ENCODE measurements around the gene MYCN.
"Not testable (repeated sequence)": the region's sequence is repeated elsewhere in the genome, so short reads cannot be mapped to it uniquely, and the experiment has no call there.

MYCN gene

DNA sequence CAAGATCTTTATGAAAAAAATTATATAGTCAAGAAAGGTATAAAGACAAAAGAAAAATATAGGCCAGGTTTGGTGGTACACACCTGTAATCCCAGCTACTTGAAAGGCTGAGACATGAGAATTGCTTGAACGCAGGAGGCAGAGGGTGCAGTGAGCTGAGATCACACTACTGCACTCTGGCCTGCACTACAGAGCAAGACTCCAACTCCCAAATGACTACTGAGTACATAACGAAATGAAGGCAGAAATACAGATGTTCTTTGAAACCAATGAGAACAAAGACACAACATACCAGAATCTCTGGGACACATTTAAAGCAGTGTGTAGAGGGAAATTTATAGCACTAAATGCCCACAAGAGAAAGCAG, 19.8 kb downstream of the MYCN start:
- POLR2A ChIA-PET; DNase-seq; H3K27ac ChIP-seq (ENCODE audit: insufficient read depth in 1 of 2, low read depth in 1 of 2, low read length in 2 of 2, poor library complexity in 1 of 2, severe bottlenecking in 2 of 2); H3K36me3 ChIP-seq (ENCODE audit: control insufficient read depth in 4 of 4, insufficient read depth in 4 of 4, low read length in 3 of 4); H3K4me1 ChIP-seq (ENCODE audit: control extremely low read depth in 1 of 4, control insufficient read depth in 4 of 4, insufficient read depth in 4 of 4, low read length in 3 of 4); H3K27me3 ChIP-seq (replicated peaks in 2 of 5; ENCODE audit: control insufficient read depth in 4 of 5, insufficient read depth in 5 of 5, low read length in 4 of 5); H3K4me3 ChIP-seq (ENCODE audit: control insufficient read depth in 1 of 7, extremely low read depth in 1 of 7, insufficient read depth in 4 of 7, low read depth in 2 of 7, low read length in 6 of 7); H3K9me3 ChIP-seq (ENCODE audit: control extremely low read depth in 1 of 5, control insufficient read depth in 4 of 5, insufficient read depth in 2 of 5, low read depth in 1 of 5, low read length in 4 of 5): not testable (repeated sequence)
- 100% methylated on average over 1 of the region's 2 CpGs for WGBS (ENCODE audit: insufficient coverage)
- CTCF ChIA-PET, result interaction anchor here (0.5 to 1.1 kb wide), 2 partner anchors 10 to 1340 kb away, joined by 3 read pairs; no protein-coding TSS in a partner anchor

DNA sequence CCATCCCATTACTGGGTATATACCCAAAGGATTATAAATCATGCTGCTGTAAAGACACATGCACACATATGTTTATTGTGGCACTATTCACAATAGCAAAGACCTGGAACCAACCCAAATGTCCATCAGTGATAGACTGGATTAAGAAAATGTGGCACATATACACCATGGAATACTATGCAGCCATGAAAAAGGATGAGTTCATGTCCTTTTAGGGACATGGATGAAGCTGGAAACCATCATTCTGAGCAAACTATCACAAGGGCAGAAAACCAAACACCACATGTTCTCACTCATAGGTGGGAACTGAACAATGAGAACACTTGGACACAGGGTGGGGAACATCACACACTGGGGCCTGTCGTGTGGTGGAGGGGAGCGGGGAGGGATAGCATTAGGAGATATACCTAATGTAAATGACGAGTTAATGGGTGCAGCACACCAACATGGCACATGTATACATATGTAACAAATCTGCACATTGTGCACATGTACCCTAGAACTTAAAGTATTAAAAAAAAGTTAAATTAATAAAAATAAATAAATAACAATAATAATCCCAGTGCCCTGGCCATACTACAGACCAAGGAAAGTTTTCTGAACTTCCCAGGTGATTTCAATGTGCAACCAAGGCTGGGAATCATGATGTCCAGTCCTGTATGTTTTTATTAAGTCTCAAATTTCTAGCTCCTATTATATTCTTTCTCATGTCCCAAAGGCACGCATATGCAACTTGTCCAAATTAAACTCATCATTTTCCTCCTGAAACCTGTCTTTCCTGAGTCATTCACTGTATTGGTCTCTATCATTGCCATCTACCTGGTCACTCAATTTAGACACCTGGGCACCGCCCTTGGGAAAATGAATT, 23.0 kb downstream of the MYCN start:
- CTCF ChIA-PET, result interaction anchor here (0.9 kb wide), 1 partner anchor 9 kb away, joined by 3 read pairs; no protein-coding TSS in a partner anchor
- POLR2A ChIA-PET; H3K27ac ChIP-seq (ENCODE audit: insufficient read depth in 1 of 2, low read depth in 1 of 2, low read length in 2 of 2, poor library complexity in 1 of 2, severe bottlenecking in 2 of 2); H3K27me3 ChIP-seq (replicated peaks in 2 of 5; ENCODE audit: control insufficient read depth in 4 of 5, insufficient read depth in 5 of 5, low read length in 4 of 5); H3K9me3 ChIP-seq (ENCODE audit: control extremely low read depth in 1 of 5, control insufficient read depth in 4 of 5, insufficient read depth in 2 of 5, low read depth in 1 of 5, low read length in 4 of 5); H3K36me3 ChIP-seq (ENCODE audit: control insufficient read depth in 4 of 4, insufficient read depth in 4 of 4, low read length in 3 of 4); H3K4me3 ChIP-seq (ENCODE audit: control insufficient read depth in 1 of 7, extremely low read depth in 1 of 7, insufficient read depth in 4 of 7, low read depth in 2 of 7, low read length in 6 of 7); DNase-seq: not testable (repeated sequence)
- peaks cover 6 to 18% (median 17%) of the 10 kb centered on the region in 4 experiments for H3K4me1 ChIP-seq (ENCODE audit: control extremely low read depth in 1 of 4, control insufficient read depth in 4 of 4, insufficient read depth in 4 of 4, low read length in 3 of 4)
- WGBS (ENCODE audit: insufficient coverage), result 94% methylated on average over 2 of the region's 5 CpGs

DNA sequence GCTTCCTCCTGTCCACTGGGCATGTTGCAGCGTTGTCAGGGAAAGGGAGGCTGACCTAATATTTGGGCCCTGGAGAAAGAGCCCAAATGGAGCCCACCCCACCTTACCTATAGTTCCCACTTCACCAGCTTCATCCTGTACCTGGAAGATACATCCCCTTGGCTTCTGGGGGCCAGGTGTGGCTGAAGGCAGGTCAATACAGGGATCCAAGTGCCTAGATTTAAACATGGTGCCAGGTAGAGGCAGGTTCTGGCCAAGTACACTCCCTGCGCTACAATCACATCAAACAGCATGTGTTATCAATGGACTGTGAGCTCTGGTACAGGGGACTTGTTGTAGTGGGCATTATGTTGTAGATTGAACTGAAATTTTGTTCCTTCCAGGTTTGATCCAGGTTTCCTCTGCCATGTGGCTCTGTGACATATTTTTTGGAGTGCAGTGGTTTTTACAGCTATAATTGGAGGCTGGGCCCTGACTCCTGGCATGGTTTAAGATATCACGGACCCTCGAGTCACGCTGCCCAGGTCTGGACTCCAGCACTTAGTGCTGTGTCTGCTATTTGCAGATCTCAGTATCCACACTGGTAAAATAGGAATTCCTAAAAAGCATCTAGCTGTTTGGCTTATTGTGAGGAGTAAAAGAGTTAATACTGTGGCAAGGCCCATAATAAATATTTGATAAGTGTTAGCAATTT, 23.8 kb downstream of the MYCN start:
- ChIA-PET CTCF (interaction anchor here (0.9 to 1.3 kb wide), 3 partner anchors 10 to 19 kb away, joined by 3 to 8 read pairs (median 3); no protein-coding TSS in a partner anchor), POLR2A (no interaction called here)
- H3K36me3 ChIP-seq (ENCODE audit: control insufficient read depth in 4 of 4, insufficient read depth in 4 of 4, low read length in 3 of 4), result no peaks in the 10 kb centered on the region
- 100% methylated on average over 3 of the region's 5 CpGs for WGBS (ENCODE audit: insufficient coverage)
- DNase-seq, result no peak
- no peak overlapping the region for H3K27ac ChIP-seq (ENCODE audit: insufficient read depth in 1 of 2, low read depth in 1 of 2, low read length in 2 of 2, poor library complexity in 1 of 2, severe bottlenecking in 2 of 2)
- H3K4me1 ChIP-seq (ENCODE audit: control extremely low read depth in 1 of 4, control insufficient read depth in 4 of 4, insufficient read depth in 4 of 4, low read length in 3 of 4), result peaks cover 6 to 18% (median 17%) of the 10 kb centered on the region in 4 experiments
- H3K4me3 ChIP-seq (ENCODE audit: control insufficient read depth in 1 of 7, extremely low read depth in 1 of 7, insufficient read depth in 4 of 7, low read depth in 2 of 7, low read length in 6 of 7), result no peak overlapping the region
- H3K9me3 ChIP-seq (ENCODE audit: control extremely low read depth in 1 of 5, control insufficient read depth in 4 of 5, insufficient read depth in 2 of 5, low read depth in 1 of 5, low read length in 4 of 5), result no peaks in the 10 kb centered on the region
- no peaks in the 10 kb centered on the region for H3K27me3 ChIP-seq (replicated peaks in 2 of 5; ENCODE audit: control insufficient read depth in 4 of 5, insufficient read depth in 5 of 5, low read length in 4 of 5)

DNA sequence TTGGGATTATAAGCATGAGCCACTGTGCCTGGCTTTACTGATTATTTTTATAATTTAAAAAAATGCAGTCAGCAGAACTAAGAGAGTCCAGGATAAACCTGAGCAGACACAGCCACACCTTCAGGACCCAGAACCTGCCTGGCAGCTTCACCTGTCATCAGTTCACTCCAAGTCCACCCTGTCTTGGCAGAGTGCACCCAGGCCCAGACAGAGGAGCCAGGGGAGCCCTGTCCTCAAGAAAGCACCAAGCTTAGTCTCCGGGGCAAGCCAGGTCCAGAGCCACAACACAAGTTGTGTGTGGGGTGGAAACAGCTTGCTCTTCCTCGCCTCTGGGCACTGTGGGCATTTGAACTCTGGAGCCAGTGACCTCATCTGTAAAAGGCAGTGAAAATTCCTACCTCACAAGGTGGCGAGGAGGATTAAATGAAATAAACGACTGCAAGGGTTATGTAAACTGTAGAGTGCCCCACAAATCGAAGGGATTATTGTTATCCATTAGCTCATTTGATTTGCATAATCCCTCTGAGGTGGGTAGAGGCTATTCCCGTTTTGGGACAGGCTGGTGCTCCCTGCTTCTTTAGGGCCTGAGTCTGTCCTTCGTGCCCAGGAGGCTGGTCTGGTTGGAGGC, 24.7 kb downstream of the MYCN start:
- no peak for DNase-seq
- no peaks in the 10 kb centered on the region for H3K9me3 ChIP-seq (ENCODE audit: control extremely low read depth in 1 of 5, control insufficient read depth in 4 of 5, insufficient read depth in 2 of 5, low read depth in 1 of 5, low read length in 4 of 5)
- no peak overlapping the region for H3K4me3 ChIP-seq (ENCODE audit: control insufficient read depth in 1 of 7, extremely low read depth in 1 of 7, insufficient read depth in 4 of 7, low read depth in 2 of 7, low read length in 6 of 7)
- POLR2A ChIA-PET, result interaction anchor here (0.6 to 1.0 kb wide), 2 partner anchors 25 to 524 kb away, joined by 3 read pairs; no protein-coding TSS in a partner anchor
- no peaks in the 10 kb centered on the region for H3K36me3 ChIP-seq (ENCODE audit: control insufficient read depth in 4 of 4, insufficient read depth in 4 of 4, low read length in 3 of 4)
- CTCF ChIA-PET, result interaction anchor here (1.0 to 1.6 kb wide), 4 partner anchors 15 to 237 kb away, joined by 3 to 8 read pairs (median 4); partner anchors contain the start of gene MYCN
- peaks cover 6 to 18% (median 17%) of the 10 kb centered on the region in 4 experiments for H3K4me1 ChIP-seq (ENCODE audit: control extremely low read depth in 1 of 4, control insufficient read depth in 4 of 4, insufficient read depth in 4 of 4, low read length in 3 of 4)
- no peaks in the 10 kb centered on the region for H3K27me3 ChIP-seq (replicated peaks in 2 of 5; ENCODE audit: control insufficient read depth in 4 of 5, insufficient read depth in 5 of 5, low read length in 4 of 5)
- WGBS (ENCODE audit: insufficient coverage), result 89% methylated on average over 7 of the region's 7 CpGs
- no peak overlapping the region for H3K27ac ChIP-seq (ENCODE audit: insufficient read depth in 1 of 2, low read depth in 1 of 2, low read length in 2 of 2, poor library complexity in 1 of 2, severe bottlenecking in 2 of 2)

DNA sequence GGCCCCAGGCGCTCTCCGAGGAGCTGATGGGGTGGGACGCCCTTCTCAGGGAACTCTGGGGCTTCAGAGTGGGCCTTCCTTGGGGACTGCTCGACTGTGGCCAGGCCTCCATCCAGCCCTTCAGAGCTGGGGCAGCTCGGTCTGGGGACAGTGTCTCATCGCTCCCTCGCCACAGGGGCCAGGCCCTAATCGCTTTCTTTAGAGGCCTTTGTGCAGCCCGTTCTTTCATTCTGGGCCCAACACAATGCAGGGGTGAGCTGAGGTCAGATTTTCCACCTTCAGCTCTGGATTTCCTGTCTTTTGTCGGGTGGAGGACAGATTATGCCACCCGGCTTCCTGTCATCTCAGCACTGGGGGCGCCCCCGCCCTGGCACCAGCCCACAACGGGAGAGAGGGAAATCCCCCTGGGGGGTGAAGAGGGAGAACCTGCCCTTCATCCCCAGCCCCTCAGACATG, 25.2 kb downstream of the MYCN start:
- Histone ChIP-seq H3K36me3 (ENCODE audit: control insufficient read depth in 4 of 4, insufficient read depth in 4 of 4, low read length in 3 of 4) (no peaks in the 10 kb centered on the region), H3K27ac (ENCODE audit: insufficient read depth in 1 of 2, low read depth in 1 of 2, low read length in 2 of 2, poor library complexity in 1 of 2, severe bottlenecking in 2 of 2) (no peak overlapping the region), H3K4me1 (ENCODE audit: control extremely low read depth in 1 of 4, control insufficient read depth in 4 of 4, insufficient read depth in 4 of 4, low read length in 3 of 4) (peaks cover 6 to 18% (median 17%) of the 10 kb centered on the region in 4 experiments), H3K27me3 (replicated peaks in 2 of 5; ENCODE audit: control insufficient read depth in 4 of 5, insufficient read depth in 5 of 5, low read length in 4 of 5) (no peaks in the 10 kb centered on the region), H3K4me3 (ENCODE audit: control insufficient read depth in 1 of 7, extremely low read depth in 1 of 7, insufficient read depth in 4 of 7, low read depth in 2 of 7, low read length in 6 of 7) (peak overlapping the region in 1 of 7 experiments; percentile 23), H3K9me3 (ENCODE audit: control extremely low read depth in 1 of 5, control insufficient read depth in 4 of 5, insufficient read depth in 2 of 5, low read depth in 1 of 5, low read length in 4 of 5) (no peaks in the 10 kb centered on the region)
- ChIA-PET POLR2A (interaction anchor here (0.6 to 1.1 kb wide), 3 partner anchors 22 to 523 kb away, joined by 3 read pairs; no protein-coding TSS in a partner anchor), CTCF (interaction anchor here (1.0 to 1.6 kb wide), 5 partner anchors 16 to 238 kb away, joined by 3 to 5 read pairs (median 3); partner anchors contain the start of gene MYCN)
- DNase-seq, result peak in 2 of 3 donors; percentile 61 to 68
- 59% methylated on average over 13 of the region's 14 CpGs for WGBS (ENCODE audit: insufficient coverage)

DNA sequence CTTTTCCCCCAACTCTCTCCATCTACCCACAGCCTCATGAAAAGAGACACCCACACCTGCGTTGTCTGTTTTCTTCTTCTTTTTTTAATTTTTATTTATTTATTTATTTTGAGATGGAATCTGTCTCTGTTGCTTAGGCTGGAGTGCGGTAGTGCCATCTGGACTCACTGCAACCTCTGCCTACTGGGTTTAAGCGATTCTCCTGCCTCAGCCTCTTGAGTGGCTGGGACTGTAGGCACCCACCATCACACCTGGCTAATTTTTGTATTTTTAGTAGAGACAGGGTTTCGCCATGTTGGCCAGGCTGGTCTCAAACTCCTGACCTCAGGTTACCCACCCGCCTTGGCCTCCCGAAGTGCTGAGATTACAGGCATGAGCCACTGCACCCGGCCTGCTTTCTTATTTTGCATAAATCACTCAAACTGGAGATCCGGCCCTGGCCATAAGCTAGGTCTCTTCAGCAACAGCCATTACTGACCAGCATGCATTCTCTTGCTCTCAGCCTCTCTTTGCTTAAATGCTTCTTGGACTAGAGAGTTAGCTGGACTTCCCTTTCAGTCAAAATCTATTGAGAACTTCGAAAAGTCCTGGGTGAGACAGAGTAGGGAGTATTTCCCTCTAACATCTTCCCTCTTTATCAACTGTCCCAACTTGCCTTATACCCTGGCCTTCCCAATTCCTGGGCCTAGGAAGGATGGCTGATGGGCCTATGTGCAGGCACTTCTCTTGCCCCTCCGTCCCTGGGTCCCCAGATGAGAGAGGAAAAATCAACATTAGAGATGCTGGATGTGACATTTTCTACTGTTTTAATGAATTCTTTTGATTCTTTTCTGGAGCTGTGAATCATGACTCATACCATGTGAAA, 27.3 kb downstream of the MYCN start:
- Histone ChIP-seq H3K27ac (ENCODE audit: insufficient read depth in 1 of 2, low read depth in 1 of 2, low read length in 2 of 2, poor library complexity in 1 of 2, severe bottlenecking in 2 of 2) (no peak overlapping the region), H3K27me3 (replicated peaks in 2 of 5; ENCODE audit: control insufficient read depth in 4 of 5, insufficient read depth in 5 of 5, low read length in 4 of 5) (no peaks in the 10 kb centered on the region), H3K4me1 (ENCODE audit: control extremely low read depth in 1 of 4, control insufficient read depth in 4 of 4, insufficient read depth in 4 of 4, low read length in 3 of 4) (peaks cover 6 to 18% (median 17%) of the 10 kb centered on the region in 4 experiments), H3K36me3 (ENCODE audit: control insufficient read depth in 4 of 4, insufficient read depth in 4 of 4, low read length in 3 of 4) (no peaks in the 10 kb centered on the region), H3K4me3 (ENCODE audit: control insufficient read depth in 1 of 7, extremely low read depth in 1 of 7, insufficient read depth in 4 of 7, low read depth in 2 of 7, low read length in 6 of 7) (no peak overlapping the region), H3K9me3 (ENCODE audit: control extremely low read depth in 1 of 5, control insufficient read depth in 4 of 5, insufficient read depth in 2 of 5, low read depth in 1 of 5, low read length in 4 of 5) (no peaks in the 10 kb centered on the region)
- 100% methylated on average over 8 of the region's 10 CpGs for WGBS (ENCODE audit: insufficient coverage)
- POLR2A ChIA-PET, result no interaction called here
- DNase-seq, result no peak
- CTCF ChIA-PET, result interaction anchor here (1.5 kb wide), 1 partner anchor 23 kb away, joined by 3 read pairs; no protein-coding TSS in a partner anchor

Data from common myeloid progenitor, CD34-positive (primary cell).